HepG2 (cell line): ENCODE results near the gene FAM3C.

Experiments used
- EHMT2 ChIP-seq: fragments of 200-600 bp; sonication (generic); IDR thresholded peaks from 2 replicates; pipeline ENCODE4 v1.7.0; 2017; ENCODE audit warnings: antibody characterized with exemption, low read depth, low read length, borderline replicate concordance
- EP300 ChIP-seq, 3 experiments: sonication (generic) in 1 of 3; formaldehyde crosslinking in 1 of 3; IDR thresholded peaks; 2 replicates each; pipeline versions ENCODE4 v1.5.1 to v1.6.1; 2011 to 2020; ENCODE audit warnings: low read depth in 2 of 3, low read length in 2 of 3, borderline replicate concordance in 1 of 3, improper control_type of control experiment in 1 of 3, mild to moderate bottlenecking in 1 of 3, missing genetic modification reagents in 1 of 3, moderate library complexity in 1 of 3
- FOXA1 ChIP-seq, 2 experiments: fragments of 450-650 bp in 1 of 2; sonication (generic) in 1 of 2; formaldehyde crosslinking in 1 of 2; IDR thresholded peaks; 2 replicates each; pipeline versions ENCODE4 v1.4.0 to v1.6.1; 2016 to 2020; ENCODE audit warnings: missing genetic modification reagents in 1 of 2
- KDM5B ChIP-seq: sonication (generic); formaldehyde crosslinking; IDR thresholded peaks from 2 replicates; pipeline ENCODE4 v1.4.0; 2020; ENCODE audit warnings: missing genetic modification reagents, mild to moderate bottlenecking, borderline replicate concordance
- RFX5 ChIP-seq: IDR thresholded peaks from 2 replicates; pipeline ENCODE4 v1.6.1; 2011; ENCODE audit warnings: low read depth, low read length, improper control_type of control experiment
- TCF12 ChIP-seq, 2 experiments: fragments of 450-650 bp in 1 of 2; sonication (generic) in 1 of 2; formaldehyde crosslinking in 1 of 2; IDR thresholded peaks; 2 replicates each; pipeline versions ENCODE4 v1.6.1 to v1.8.0; 2017 to 2022; ENCODE audit warnings: antibody characterized with exemption in 1 of 2, mild to moderate bottlenecking in 1 of 2, missing genetic modification reagents in 1 of 2, moderate library complexity in 1 of 2
- ZNF510 ChIP-seq: sonication (generic); formaldehyde crosslinking; IDR thresholded peaks from 2 replicates; pipeline ENCODE4 v1.4.0; 2020; ENCODE audit warnings: low read depth, mild to moderate bottlenecking, missing genetic modification reagents
- TF ChIP-seq, protein P1 (sequence below): sonication (generic); formaldehyde crosslinking; IDR thresholded peaks from 2 replicates; pipeline ENCODE4 v1.5.0; 2020; ENCODE audit warnings: mild to moderate bottlenecking, missing genetic modification reagents, moderate library complexity
- TF ChIP-seq, protein P2 (sequence below): conservative IDR thresholded peaks from 2 replicates; pipeline ENCODE4 v1.6.1; 2018; ENCODE audit warnings: missing genetic modification reagents
- TF ChIP-seq, protein P3 (sequence below): IDR thresholded peaks from 2 replicates; pipeline ENCODE4 v1.6.1; 2016; ENCODE audit warnings: missing biosample characterization, missing genetic modification reagents, low read depth

DNA sequence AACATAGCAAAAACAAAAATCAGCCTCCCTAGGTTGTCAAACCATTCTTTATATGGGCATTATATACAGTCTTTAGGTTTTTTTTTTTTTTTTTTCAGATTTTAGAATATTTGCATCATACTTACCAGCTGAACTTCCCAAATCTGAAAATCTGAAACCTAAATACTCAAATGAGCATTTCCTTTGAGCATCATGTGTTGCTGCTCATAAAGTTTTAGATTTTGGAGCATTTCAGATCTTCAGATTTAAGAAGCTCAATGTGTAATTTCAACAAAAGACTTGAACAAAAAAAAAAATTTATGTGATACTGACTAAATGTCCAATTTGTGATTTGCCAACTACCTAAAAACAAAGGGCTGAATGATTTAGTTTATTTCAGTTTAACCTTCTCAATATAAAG is 13.6 kb downstream of the FAM3C start:
- TF ChIP-seq, protein P1, sequence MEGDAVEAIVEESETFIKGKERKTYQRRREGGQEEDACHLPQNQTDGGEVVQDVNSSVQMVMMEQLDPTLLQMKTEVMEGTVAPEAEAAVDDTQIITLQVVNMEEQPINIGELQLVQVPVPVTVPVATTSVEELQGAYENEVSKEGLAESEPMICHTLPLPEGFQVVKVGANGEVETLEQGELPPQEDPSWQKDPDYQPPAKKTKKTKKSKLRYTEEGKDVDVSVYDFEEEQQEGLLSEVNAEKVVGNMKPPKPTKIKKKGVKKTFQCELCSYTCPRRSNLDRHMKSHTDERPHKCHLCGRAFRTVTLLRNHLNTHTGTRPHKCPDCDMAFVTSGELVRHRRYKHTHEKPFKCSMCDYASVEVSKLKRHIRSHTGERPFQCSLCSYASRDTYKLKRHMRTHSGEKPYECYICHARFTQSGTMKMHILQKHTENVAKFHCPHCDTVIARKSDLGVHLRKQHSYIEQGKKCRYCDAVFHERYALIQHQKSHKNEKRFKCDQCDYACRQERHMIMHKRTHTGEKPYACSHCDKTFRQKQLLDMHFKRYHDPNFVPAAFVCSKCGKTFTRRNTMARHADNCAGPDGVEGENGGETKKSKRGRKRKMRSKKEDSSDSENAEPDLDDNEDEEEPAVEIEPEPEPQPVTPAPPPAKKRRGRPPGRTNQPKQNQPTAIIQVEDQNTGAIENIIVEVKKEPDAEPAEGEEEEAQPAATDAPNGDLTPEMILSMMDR (CRISPR knock-in tag), result no peak
- TF ChIP-seq ZNF510 (CRISPR knock-in tag) (no peak), KDM5B (CRISPR knock-in tag) (no peak), RFX5 (no peak), FOXA1 (IDR thresholded peaks at IDR 0.05) (no peak), FOXA1 (CRISPR knock-in tag; IDR thresholded peaks at IDR 0.05) (no peak), TCF12 (IDR thresholded peaks at IDR 0.05) (no peak), TCF12 (CRISPR knock-in tag; IDR thresholded peaks at IDR 0.05) (no peak), EP300 (IDR thresholded peaks at IDR 0.05; ENCODE audit: low read depth in 2 of 2, low read length in 2 of 2) (no peak), EP300 (CRISPR knock-in tag; IDR thresholded peaks at IDR 0.05; ENCODE audit: borderline replicate concordance) (no peak), EHMT2 (no peak)
- TF ChIP-seq, protein P2, sequence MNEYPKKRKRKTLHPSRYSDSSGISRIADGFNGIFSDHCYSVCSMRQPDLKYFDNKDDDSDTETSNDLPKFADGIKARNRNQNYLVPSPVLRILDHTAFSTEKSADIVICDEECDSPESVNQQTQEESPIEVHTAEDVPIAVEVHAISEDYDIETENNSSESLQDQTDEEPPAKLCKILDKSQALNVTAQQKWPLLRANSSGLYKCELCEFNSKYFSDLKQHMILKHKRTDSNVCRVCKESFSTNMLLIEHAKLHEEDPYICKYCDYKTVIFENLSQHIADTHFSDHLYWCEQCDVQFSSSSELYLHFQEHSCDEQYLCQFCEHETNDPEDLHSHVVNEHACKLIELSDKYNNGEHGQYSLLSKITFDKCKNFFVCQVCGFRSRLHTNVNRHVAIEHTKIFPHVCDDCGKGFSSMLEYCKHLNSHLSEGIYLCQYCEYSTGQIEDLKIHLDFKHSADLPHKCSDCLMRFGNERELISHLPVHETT (CRISPR knock-in tag), result no peak
- TF ChIP-seq, protein P3, sequence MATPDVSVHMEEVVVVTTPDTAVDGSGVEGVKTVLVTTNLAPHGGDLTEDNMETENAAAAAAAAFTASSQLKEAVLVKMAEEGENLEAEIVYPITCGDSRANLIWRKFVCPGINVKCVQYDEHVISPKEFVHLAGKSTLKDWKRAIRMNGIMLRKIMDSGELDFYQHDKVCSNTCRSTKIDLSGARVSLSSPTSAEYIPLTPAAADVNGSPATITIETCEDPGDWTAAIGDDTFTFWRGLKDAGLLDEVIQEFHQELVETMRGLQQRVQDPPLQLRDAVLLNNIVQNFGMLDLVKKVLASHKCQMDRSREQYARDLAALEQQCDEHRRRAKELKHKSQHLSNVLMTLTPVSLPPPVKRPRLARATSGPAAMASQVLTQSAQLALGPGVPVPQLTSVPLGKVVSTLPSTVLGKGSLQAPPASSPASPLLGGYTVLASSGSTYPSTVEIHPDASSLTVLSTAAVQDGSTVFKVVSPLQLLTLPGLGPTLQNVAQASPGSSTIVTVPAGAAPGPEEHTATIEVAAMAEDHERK, result no peak
